SW480 (cell line): ENCODE data around the gene BRI3BP.

Experiments
- DNase-seq: peaks from one replicate; pipeline ENCODE4 v3.0.0-alpha.2; 2016; ENCODE audit warnings: low spot score

The BRI3BP gene

GRCh38 chr12:124993626-124994436 is at the start of gene BRI3BP:
TSS of gene BRI3BP (plus strand) at chr12:124993645. CDS start at chr12:124993791, 146 bp downstream.
- DNase-seq: peak; percentile 37

GRCh38 chr12:124946447-124946793 is 47.0 kb upstream of the BRI3BP start:
- no peak for DNase-seq

- no peak for DNase-seq
Observed at GRCh38 chr12:124947013-124947412, 46.4 kb upstream of the BRI3BP start.

GRCh38 chr12:124947561-124948398 is 45.7 kb upstream of the BRI3BP start:
- DNase-seq: no peak

GRCh38 chr12:124949066-124949465 is 44.4 kb upstream of the BRI3BP start:
- DNase-seq: no peak

- DNase-seq: no peak
Observed at GRCh38 chr12:124949779-124950728, 43.4 kb upstream of the BRI3BP start.

- no peak for DNase-seq
Observed at GRCh38 chr12:124952295-124952694, 41.1 kb upstream of the BRI3BP start.

- no peak for DNase-seq
Observed at GRCh38 chr12:124952801-124953200, 40.6 kb upstream of the BRI3BP start.

GRCh38 chr12:124953689-124954405 is 39.6 kb upstream of the BRI3BP start:
- DNase-seq: no peak

GRCh38 chr12:124954771-124955170 is 38.7 kb upstream of the BRI3BP start:
- DNase-seq: no peak

- DNase-seq: no peak
Observed at GRCh38 chr12:124956571-124956970, 36.9 kb upstream of the BRI3BP start.

GRCh38 chr12:124961055-124961454 is 32.4 kb upstream of the BRI3BP start:
- no peak for DNase-seq

- no peak for DNase-seq
Observed at GRCh38 chr12:124963211-124963610, 30.2 kb upstream of the BRI3BP start.

- DNase-seq: no peak
Observed at GRCh38 chr12:124964251-124964650, 29.2 kb upstream of the BRI3BP start.

- no peak for DNase-seq
Observed at GRCh38 chr12:124964836-124965462, 28.5 kb upstream of the BRI3BP start.

GRCh38 chr12:124967016-124967739 is 26.3 kb upstream of the BRI3BP start:
- DNase-seq: no peak

- no peak for DNase-seq
Observed at GRCh38 chr12:124968656-124969055, 24.8 kb upstream of the BRI3BP start.

- no peak for DNase-seq
Observed at GRCh38 chr12:124970647-124971402, 22.6 kb upstream of the BRI3BP start.

- no peak for DNase-seq
Observed at GRCh38 chr12:124971603-124972002, 21.8 kb upstream of the BRI3BP start.
